Measurements from ENCODE around the gene CRYBG2. TPM values are rescaled to one million over a fixed set of nuclear protein-coding genes. Genes with fewer than 3 reads are reported as not detected.
A peak's percentile ranks its signal among the peaks of the same experiment; 100 is the strongest.

The CRYBG2 gene
- total and polyA plus RNA-seq, 2 of the 13 experiments (the other 11 are each of a cell fraction or from before 2014, with no cell fraction given): 1.3 to 2.9 TPM

- Histone ChIP-seq H2AFZ (ENCODE audit: low read length) (no peak overlapping the region), H3K4me1 (ENCODE audit: insufficient read depth, low read length) (no peaks in the 10 kb centered on the region), H3K4me2 (ENCODE audit: low read depth, low read length) (no peak overlapping the region), H3K27ac (ENCODE audit: extremely low read length, insufficient read depth, low read length) (no peak overlapping the region), H4K20me1 (ENCODE audit: insufficient read depth, low read length) (no peaks in the 10 kb centered on the region), H3K27me3 (ENCODE audit: control insufficient read depth in 1 of 2, insufficient read depth in 2 of 2, low read length in 2 of 2) (no peaks in the 10 kb centered on the region), H3K4me3 (replicated peaks in 1 of 3; ENCODE audit: insufficient read depth in 1 of 3, low read depth in 2 of 3, low read length in 3 of 3) (no peak overlapping the region), H3K36me3 (replicated peaks in 1 of 2; ENCODE audit: control insufficient read depth in 1 of 2, insufficient read depth in 2 of 2, low read length in 2 of 2) (no peaks in the 10 kb centered on the region), H3K9ac (ENCODE audit: insufficient read depth, low read depth, low read length) (no peak overlapping the region), H3K9me3 (ENCODE audit: low read length) (no peaks in the 10 kb centered on the region), H3K79me2 (ENCODE audit: insufficient read depth, low read length) (no peaks in the 10 kb centered on the region)
- WGBS (ENCODE audit: low lambda C conversion rate): 92% methylated on average over 2 of the region's 2 CpGs
- DNase-seq (ENCODE audit: low spot score) (no peak), ATAC-seq (no peak), FAIRE-seq (no peak)
- CTCF ChIA-PET (ENCODE audit: low intra/inter-chr PET ratio, low total read pairs): no interaction called here
- in situ Hi-C loops (cut with HindIII; ENCODE audit: extremely low pct_ligation_motif_present, low pct_unique_long_range_greater_than_20kb): loop anchor here (5.0 kb wide), 2 partner anchors 39 to 41 kb away; partner anchors contain the start of gene SH3BGRL3
- TF ChIP-seq GABPA (IDR thresholded peaks at IDR 0.05; ENCODE audit: low read depth, low read length): no peak
- no peak for TF ChIP-seq GABPA (CRISPR knock-in tag; IDR thresholded peaks at IDR 0.05; ENCODE audit: low read depth)
- no peak for TF ChIP-seq NBN (conservative IDR thresholded peaks at IDR 0.05)
- TF ChIP-seq, protein P1, sequence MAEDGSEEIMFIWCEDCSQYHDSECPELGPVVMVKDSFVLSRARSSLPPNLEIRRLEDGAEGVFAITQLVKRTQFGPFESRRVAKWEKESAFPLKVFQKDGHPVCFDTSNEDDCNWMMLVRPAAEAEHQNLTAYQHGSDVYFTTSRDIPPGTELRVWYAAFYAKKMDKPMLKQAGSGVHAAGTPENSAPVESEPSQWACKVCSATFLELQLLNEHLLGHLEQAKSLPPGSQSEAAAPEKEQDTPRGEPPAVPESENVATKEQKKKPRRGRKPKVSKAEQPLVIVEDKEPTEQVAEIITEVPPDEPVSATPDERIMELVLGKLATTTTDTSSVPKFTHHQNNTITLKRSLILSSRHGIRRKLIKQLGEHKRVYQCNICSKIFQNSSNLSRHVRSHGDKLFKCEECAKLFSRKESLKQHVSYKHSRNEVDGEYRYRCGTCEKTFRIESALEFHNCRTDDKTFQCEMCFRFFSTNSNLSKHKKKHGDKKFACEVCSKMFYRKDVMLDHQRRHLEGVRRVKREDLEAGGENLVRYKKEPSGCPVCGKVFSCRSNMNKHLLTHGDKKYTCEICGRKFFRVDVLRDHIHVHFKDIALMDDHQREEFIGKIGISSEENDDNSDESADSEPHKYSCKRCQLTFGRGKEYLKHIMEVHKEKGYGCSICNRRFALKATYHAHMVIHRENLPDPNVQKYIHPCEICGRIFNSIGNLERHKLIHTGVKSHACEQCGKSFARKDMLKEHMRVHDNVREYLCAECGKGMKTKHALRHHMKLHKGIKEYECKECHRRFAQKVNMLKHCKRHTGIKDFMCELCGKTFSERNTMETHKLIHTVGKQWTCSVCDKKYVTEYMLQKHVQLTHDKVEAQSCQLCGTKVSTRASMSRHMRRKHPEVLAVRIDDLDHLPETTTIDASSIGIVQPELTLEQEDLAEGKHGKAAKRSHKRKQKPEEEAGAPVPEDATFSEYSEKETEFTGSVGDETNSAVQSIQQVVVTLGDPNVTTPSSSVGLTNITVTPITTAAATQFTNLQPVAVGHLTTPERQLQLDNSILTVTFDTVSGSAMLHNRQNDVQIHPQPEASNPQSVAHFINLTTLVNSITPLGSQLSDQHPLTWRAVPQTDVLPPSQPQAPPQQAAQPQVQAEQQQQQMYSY (CRISPR knock-in tag; IDR thresholded peaks at IDR 0.05): no peak
- 0 out of 2 replicates have a peak, but pooled peaks have one; percentile 21 for TF ChIP-seq ZKSCAN1 (IDR thresholded peaks at IDR 0.05; ENCODE audit: low read length)
- TF ChIP-seq SPEN (CRISPR knock-in tag; IDR thresholded peaks at IDR 0.05; ENCODE audit: low read depth): no peak
- BruUV-seq (replicated peaks): no TSS peak
- POLR2A ChIA-PET: no interaction called here
- intact Hi-C loops (cut with micrococcal nuclease; ENCODE audit: unreplicated experiment): no loop called here
Observed at GRCh38 chr1:26323382-26323781, 30.5 kb downstream of the CRYBG2 start.
